KOPT-K1 (cell line): ENCODE results near the gene A2M.

Experiments
- H3K27ac ChIP-seq: fragments of 200-600 bp; sonication (generic); 2 replicates; pipeline ENCODE4 v1.5.1; 2016; ENCODE audit warnings: antibody characterized with exemption, mild to moderate bottlenecking, low read depth, low read length; ENCODE audit not compliant: poor library complexity, severe bottlenecking
- H3K36me3 ChIP-seq: fragments of 200-600 bp; sonication (generic); 2 replicates; pipeline ENCODE4 v1.5.1; 2017; ENCODE audit warnings: antibody characterized with exemption, mild to moderate bottlenecking, low read length, moderate library complexity; ENCODE audit not compliant: insufficient read depth
- H3K9me3 ChIP-seq: fragments of 200-600 bp; sonication (generic); 2 replicates; pipeline ENCODE4 v1.5.1; 2017; ENCODE audit warnings: antibody characterized with exemption, low read length, mild to moderate bottlenecking; ENCODE audit not compliant: insufficient read depth, poor library complexity, severe bottlenecking

A2M gene

GRCh38 chr12:9027161-9028059, 88.3 kb downstream of the A2M start:
- Histone ChIP-seq H3K27ac (no peak overlapping the region), H3K36me3 (no peaks in the 10 kb centered on the region), H3K9me3 (no peaks in the 10 kb centered on the region)

- no peaks in the 10 kb centered on the region for H3K36me3 ChIP-seq
- H3K9me3 ChIP-seq, result no peaks in the 10 kb centered on the region
- H3K27ac ChIP-seq, result peak overlapping the region; percentile 61
Observed at GRCh38 chr12:9024512-9024911, 91.2 kb downstream of the A2M start.

- H3K27ac ChIP-seq, result no peak overlapping the region
- peaks cover 8% of the 10 kb centered on the region for H3K9me3 ChIP-seq
- no peaks in the 10 kb centered on the region for H3K36me3 ChIP-seq
Observed at GRCh38 chr12:9022592-9022991, 93.1 kb downstream of the A2M start.
